ENCODE measurements around the gene ARHGAP1. TPM values are rescaled to one million over a fixed set of nuclear protein-coding genes. Genes with fewer than 3 reads are reported as not detected.

Gene ARHGAP1
- total RNA-seq, 2 donors from 2014 or later, result 106 to 159 TPM

DNA sequence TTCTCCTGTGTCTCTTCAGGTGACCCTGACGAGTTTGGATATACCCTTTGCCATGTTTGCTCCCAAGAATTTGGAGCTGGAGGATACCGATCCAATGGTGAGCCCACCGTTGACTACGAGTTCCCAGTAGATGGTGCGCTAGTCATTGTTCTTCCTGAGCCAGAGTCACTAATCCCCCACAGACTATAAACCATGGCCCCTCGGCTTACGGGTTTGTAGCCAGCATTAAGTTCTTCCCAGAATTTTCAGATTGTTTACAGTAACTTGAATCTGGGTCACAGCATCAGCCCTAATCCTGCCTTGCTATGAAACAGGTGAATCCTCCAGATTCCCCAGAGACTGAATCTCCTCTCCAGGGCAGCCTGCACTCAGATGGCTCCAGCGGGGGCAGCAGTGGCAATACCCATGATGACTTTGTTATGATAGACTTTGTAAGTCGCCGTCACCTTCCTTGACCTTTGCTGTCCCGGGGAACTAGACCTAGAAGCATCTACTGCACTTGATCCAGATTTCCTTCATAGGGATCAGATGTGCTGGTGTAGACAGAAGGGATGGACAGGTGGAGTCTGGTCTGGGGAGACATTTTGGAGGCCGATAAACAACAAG, 31.8 kb downstream of the ARHGAP1 start:
- H3K27me3 ChIP-seq (replicated peaks; ENCODE audit: insufficient read depth), result no peaks in the 10 kb centered on the region
- no peak overlapping the region for H3K27ac ChIP-seq
- peaks cover 11 to 28% of the 10 kb centered on the region in 2 donors for H3K4me1 ChIP-seq (ENCODE audit: control insufficient read depth in 1 of 2, low read depth in 2 of 2)
- TF ChIP-seq CTCF (IDR thresholded peaks at IDR 0.05), result no peak
- no peak overlapping the region for H3K4me3 ChIP-seq
- DNase-seq (ENCODE audit: low spot score) (no peak), ATAC-seq (ENCODE audit: insufficient number of reproducible peaks, low FRiP score, low read depth) (no peak)
- no peaks in the 10 kb centered on the region for H3K9me3 ChIP-seq
- H3K36me3 ChIP-seq, result peaks cover 64% of the 10 kb centered on the region

GRCh38 chr11:46667043-46667481, 33.4 kb downstream of the ARHGAP1 start:
- Histone ChIP-seq H3K27ac (peak overlapping the region; percentile 43 to 68), H3K4me3 (no peak overlapping the region), H3K36me3 (peaks cover 52% of the 10 kb centered on the region), H3K27me3 (replicated peaks; ENCODE audit: insufficient read depth) (no peaks in the 10 kb centered on the region), H3K9me3 (no peaks in the 10 kb centered on the region), H3K4me1 (ENCODE audit: control insufficient read depth in 1 of 2, low read depth in 2 of 2) (peaks cover 11 to 23% of the 10 kb centered on the region in 2 donors)
- DNase-seq (ENCODE audit: low spot score) (no peak), ATAC-seq (ENCODE audit: insufficient number of reproducible peaks, low FRiP score, low read depth) (no peak)
- TF ChIP-seq CTCF (IDR thresholded peaks at IDR 0.05), result no peak

DNA sequence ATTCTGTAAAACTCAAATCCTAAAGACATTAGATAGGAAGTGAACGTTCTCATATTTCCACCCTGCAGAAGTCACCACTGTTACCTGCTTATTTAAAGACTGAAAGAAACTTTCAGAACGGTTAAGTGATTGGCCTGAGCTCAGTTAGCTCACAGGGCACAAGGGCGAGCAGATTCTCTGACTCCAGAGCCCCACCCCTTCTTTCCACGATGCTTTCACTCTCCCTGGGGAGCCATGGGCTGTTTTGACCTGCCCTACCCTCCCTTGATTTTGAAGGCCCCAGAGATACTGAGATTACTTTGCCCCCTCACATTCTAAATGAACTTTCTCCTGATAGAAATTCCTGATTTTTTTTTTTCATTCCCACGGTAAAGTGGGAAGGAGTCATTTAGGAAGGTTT, 33.9 kb downstream of the ARHGAP1 start:
- H3K9me3 ChIP-seq, result no peaks in the 10 kb centered on the region
- peaks cover 48% of the 10 kb centered on the region for H3K36me3 ChIP-seq
- ATAC-seq (ENCODE audit: insufficient number of reproducible peaks, low FRiP score, low read depth) (no peak), DNase-seq (ENCODE audit: low spot score) (no peak)
- H3K27ac ChIP-seq, result peak overlapping the region; percentile 43 to 68
- peaks cover 11 to 23% of the 10 kb centered on the region in 2 donors for H3K4me1 ChIP-seq (ENCODE audit: control insufficient read depth in 1 of 2, low read depth in 2 of 2)
- no peak for TF ChIP-seq CTCF (IDR thresholded peaks at IDR 0.05)
- no peak overlapping the region for H3K4me3 ChIP-seq
- no peaks in the 10 kb centered on the region for H3K27me3 ChIP-seq (replicated peaks; ENCODE audit: insufficient read depth)

GRCh38 chr11:46665356-46665755, 35.1 kb downstream of the ARHGAP1 start:
- TF ChIP-seq CTCF (IDR thresholded peaks at IDR 0.05), result no peak
- no peaks in the 10 kb centered on the region for H3K9me3 ChIP-seq
- DNase-seq (ENCODE audit: low spot score), result no peak
- peak overlapping the region; percentile 15 to 32 for H3K27ac ChIP-seq
- H3K4me1 ChIP-seq (ENCODE audit: control insufficient read depth in 1 of 2, low read depth in 2 of 2), result peaks cover 11 to 23% of the 10 kb centered on the region in 2 donors
- H3K36me3 ChIP-seq, result peaks cover 42% of the 10 kb centered on the region
- ATAC-seq (ENCODE audit: insufficient number of reproducible peaks, low FRiP score, low read depth), result no peak
- no peak overlapping the region for H3K4me3 ChIP-seq
- H3K27me3 ChIP-seq (replicated peaks; ENCODE audit: insufficient read depth), result no peaks in the 10 kb centered on the region

GRCh38 chr11:46664612-46665011, 35.8 kb downstream of the ARHGAP1 start:
- Histone ChIP-seq H3K27me3 (replicated peaks; ENCODE audit: insufficient read depth) (no peaks in the 10 kb centered on the region), H3K36me3 (peaks cover 40% of the 10 kb centered on the region), H3K9me3 (no peaks in the 10 kb centered on the region), H3K4me1 (ENCODE audit: control insufficient read depth in 1 of 2, low read depth in 2 of 2) (peaks cover 11 to 23% of the 10 kb centered on the region in 2 donors), H3K4me3 (no peak overlapping the region), H3K27ac (peak overlapping the region; percentile 32)
- ATAC-seq (ENCODE audit: insufficient number of reproducible peaks, low FRiP score, low read depth), result no peak
- TF ChIP-seq CTCF (IDR thresholded peaks at IDR 0.05), result no peak
- no peak for DNase-seq (ENCODE audit: low spot score)
